CD4-positive, alpha-beta T cell treated with Interferon alpha-2 for 1 hour (primary cell): ENCODE data around the gene LARGE1.
"Not testable (repeated sequence)": the region's sequence is repeated elsewhere in the genome, so short reads cannot be mapped to it uniquely, and the experiment has no call there.

ENCODE experiments used
- DNase-seq, 2 donors: peaks; one replicate each; pipeline ENCODE4 v3.0.0-alpha.2; 2020 to 2022

LARGE1 gene

DNA sequence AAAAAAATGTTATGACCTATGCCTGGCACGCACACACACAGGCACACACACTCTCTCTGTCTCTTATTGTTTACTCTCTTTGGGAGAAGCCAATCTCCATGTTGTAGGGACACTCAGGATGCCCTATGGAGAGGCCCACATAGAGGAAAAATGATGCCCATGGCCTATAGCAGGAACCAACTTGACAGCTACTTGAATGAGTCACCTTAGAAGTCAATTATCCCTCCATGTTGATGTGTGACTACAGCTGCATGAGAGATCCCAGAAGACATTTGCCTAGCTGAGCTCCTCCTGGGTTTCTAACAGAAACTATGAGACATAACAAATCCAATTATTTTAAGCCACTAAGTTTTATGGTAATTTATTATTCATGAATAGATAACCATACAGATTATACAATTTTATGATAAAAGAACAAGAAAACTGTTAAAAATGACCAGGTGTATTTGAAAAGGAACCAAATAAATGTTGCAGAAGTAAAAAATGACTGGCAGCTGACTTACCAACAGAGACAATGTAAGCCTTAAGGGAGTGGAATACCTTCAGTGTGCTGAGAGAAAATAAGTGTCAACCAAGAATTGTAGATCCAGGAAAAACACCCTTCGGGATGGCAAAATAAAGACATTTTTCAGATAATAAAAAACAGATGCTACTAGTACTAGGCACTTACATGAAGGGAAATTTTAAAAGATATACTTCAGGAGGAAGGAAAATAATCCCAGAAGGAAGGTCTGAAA lies 458.4 kb downstream of the LARGE1 start:
- DNase-seq = no peak

DNA sequence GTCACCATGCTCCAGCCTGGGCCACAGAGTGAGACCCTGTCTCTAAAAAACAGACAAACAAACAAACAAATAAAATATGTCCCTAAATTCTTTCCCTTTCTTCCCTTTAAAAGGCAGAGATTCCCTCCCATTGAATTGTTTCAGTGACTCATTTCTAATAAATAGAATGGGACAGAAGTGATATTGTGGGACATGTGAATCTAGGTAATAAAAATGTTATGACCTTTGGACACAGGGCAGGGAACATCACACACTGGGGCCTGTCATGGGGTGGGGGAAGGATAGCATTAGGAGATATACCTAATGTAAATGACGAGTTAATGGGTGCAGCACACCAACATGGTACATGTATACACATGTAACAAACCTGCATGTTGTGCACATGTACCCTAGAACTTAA lies 459.0 kb downstream of the LARGE1 start:
- not testable (repeated sequence) for DNase-seq

DNA sequence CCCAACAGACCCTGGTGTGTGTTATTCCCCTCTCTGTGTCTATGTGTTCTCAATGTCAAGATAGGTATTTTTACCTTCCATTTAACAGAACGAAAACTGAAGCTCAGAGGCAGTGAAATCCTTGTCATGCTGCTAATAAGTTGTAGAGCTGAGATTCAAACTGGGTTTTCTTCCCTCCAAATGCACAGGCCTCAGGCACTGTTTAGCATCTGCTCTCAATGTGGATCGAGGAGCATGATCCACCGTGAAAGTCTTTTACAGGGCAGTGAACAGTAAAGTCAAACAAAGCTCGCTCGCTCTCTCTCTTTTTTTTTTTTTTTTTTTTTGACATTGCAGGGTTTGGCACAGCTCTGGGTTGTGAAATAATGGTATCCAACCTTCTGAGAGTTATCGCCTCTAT lies 461.1 kb downstream of the LARGE1 start:
- no peak for DNase-seq

DNA sequence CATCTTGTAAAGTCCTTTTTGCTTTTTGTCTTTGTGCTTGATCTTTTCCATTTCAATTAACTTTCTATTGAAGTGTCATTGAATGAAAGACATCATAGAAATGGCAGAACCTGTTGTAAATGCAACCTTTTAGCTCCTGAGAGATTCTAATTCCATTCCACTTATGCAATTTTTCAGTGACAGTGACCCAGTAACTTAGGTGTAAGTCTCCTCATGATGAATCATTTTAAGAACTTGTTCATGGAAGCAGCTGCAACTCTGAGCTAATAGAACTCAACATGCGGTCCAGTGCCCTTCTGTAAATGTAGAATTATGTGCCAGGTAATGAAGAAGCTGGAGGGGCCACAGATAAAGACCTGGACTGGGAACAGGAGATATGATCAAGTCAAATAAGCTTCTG lies 463.8 kb downstream of the LARGE1 start:
- no peak for DNase-seq

DNA sequence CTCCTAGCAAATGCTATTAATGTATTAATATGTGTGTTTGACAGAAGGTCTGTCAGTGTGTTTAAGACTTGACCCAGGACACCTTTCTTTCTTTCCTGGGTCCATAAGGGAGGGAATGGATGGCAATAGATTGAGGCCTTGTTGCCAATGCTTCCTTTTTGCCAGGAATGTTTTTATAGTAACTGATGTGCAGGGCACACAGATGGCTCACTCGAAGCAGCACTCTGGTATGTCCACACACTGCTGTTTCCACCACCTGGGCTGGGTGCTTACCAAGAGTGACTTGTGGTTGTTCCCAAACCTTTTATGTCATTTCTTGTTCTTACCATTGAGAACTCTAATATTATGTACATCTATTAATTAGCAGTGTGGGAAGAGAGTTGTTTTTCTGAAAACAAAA lies 465.2 kb downstream of the LARGE1 start:
- DNase-seq = no peak

DNA sequence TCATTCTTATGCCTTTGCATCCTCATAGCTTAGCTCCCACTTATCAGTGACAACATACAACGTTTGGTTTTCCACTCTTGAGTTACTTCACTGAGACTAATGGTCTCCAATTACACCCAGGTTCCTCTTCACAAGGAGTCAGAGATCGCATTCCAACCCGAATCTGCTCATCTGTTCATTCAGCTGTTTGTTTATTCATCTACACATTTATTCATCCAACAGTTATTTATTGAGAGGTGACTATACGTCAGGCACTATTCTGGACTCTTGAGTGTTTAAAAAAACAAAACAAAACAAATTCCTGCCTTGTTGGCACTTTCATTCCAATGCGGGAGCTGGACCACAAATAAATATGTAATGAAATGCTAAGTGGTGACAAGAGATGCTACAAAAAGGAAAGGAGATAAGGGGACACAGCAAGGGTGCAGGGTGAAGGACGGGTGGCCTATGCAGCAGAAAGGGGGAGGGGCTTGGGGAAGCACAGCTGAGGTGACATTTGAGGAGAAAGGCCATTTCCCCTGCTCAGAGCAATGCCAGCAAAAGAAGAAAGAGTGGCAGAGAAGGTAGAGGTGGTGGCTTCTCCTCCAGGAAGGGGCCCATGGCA lies 468.3 kb downstream of the LARGE1 start:
- no peak for DNase-seq

DNA sequence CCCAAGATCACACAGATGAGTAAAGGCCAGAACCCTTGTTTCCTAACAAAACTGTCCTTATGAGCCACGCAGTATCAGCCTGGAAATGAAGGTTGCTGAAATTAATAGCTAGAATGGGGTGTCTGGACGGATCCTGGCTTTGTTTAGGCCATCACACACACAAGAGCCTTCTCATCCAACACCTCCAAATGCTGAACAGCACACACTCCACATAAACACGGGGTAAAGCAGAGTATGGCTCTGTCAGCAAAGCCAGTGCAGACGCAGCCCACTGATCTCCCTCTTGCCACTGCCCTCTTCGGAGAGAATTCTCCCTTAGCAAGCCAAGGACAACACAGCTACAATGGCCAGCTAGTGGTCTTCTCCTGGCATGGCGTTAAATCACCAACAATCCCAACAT lies 469.5 kb downstream of the LARGE1 start:
- DNase-seq = no peak

DNA sequence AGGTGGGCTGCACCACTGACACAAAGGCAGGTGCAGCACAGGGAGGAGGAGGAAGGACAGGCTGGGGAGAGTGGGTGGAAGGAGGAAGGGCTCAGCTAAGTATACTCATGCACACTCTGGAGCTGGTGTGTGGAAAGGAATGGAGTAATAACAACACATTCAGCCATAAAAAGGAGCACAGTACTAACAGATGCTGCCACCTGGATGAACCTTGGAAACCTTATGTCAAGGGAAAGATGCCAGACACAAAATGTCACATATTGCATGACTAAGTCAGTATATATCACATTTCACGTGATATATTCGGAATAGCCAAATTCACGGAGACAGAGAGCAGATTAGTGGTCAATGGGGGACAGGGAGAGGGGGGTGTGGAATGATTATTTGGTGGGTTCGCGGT lies 472.5 kb downstream of the LARGE1 start:
- no peak for DNase-seq

DNA sequence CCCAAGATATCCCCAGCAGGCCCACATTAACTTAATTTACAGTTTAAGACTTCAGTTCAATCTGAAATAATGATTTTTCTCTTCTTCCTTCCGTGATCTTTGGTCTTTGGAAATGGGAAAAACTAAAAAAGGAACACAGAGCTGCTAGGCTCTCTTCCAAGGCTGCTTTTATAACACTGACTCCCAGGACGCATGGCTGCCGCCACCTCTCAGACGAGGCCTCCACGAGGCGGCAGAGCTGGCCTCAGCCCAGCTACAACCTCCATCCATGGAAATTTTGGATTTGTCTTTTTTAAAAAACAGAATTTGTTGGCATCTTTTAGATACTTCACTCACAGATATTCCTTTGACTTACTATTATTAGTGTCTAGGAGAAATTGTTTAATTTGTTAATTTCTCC lies 476.6 kb downstream of the LARGE1 start:
- DNase-seq = no peak

DNA sequence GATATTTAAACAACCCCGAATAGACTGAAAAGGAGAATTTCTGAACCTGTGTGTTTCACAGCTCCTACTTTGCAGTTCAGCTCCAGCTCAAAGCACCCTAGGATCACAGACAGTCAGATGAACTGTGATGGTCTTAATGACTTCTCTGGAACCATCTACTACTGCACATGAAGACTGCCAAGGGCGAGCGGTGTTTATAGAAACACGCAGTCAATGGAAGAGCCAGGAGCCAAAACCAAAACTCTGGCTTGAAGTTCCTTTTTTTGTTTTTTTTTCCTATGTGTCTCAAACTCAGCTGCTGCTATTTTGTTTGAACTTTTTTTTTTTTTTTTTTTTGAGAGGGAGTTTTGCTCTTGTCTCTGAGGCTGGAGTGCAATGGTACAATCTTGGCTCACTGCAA lies 479.5 kb downstream of the LARGE1 start:
- DNase-seq = no peak

DNA sequence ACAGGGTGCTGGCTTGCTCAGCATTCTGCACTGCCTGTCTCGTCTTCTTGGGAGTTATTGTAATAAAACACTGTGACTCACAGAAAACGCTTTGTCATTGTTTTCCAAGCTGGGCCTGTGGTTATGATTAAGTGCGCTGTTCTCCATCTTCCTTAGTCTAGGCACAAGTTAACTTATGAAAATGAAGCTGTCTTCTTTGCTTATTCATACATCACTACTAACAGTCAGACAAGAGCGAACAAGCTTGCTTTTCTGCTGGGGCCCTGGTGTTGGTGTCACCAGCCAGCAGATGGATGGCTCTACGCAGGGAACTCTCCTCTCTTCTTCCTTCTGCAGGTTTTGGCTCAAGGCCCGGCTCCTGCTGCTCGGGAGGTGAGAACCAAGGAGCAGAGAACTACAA lies 482.0 kb downstream of the LARGE1 start:
- DNase-seq = no peak

DNA sequence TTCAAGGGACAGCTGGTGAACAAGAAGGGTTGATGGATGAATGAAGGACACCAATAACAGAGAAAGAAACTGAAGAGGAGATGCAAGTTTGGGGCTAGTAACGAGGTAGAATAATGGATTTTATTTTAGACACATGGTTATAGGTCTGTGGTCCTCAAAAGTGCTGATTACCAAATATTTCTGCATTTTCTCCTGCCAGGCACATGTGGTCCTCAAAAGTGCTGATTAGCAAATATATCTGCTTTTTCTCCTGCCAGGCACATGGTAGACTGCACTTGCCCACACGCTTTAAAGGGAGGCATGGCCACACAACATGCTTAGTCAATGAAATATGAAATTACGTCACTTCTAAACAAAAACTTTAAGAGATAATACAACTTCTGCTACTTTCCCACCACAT lies 489.0 kb downstream of the LARGE1 start:
- no peak for DNase-seq

DNA sequence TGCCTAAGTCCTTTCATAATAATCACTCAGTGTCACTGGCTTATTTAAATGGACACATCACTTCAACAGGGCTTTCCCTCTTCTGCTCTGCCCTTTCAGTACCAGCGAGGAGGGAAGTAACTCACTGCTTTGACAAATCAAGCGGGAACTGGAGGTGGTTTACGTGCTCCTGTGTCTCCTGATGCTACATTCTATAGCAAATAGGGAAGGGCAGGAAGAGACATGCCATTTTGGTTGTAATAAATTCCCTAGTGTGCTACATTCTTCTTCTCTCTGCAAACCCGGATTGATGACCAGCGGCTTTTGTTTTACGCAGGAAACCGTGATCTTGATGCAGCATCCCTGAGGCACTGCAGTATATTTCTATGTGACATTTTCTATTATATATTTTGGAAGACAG lies 491.0 kb downstream of the LARGE1 start:
- no peak for DNase-seq

DNA sequence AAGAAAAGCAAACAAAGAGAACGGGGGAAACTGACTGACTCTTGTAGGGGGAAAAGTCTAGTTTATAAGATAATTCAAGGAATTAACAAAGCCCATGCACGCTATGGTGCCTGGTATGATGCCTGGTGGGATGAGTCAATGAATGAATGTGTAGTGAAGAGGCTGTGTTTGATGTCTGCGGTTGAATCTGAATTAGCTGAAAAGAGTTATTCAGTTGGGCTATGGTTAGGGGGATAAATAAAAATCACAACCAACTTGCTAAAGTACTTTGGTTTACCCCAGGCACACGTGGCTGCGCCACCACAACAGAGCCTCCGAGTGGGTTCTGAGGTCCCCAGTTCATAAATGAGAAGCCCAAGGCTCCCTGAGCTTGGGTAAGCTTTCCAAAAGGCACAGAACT lies 492.8 kb downstream of the LARGE1 start:
- no peak for DNase-seq

DNA sequence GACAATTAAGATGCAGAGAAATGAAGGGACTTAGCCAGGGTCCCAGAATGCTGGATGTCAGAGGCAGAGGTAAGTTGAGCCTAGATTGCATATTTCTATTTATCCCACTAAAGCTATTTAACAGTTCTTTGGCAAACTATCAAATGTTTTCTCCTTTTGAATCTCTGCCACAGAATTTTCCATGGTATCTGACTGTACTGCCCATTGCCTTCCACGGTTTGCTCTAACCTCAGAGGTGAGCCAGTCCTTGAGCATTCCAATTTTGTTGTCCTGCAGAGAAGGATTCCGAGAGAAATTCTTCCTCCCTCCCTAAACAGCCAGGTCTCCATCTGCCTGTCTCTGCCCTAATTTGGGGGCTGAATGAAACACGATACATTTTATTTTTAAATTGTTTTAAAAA lies 493.8 kb downstream of the LARGE1 start:
- no peak for DNase-seq

DNA sequence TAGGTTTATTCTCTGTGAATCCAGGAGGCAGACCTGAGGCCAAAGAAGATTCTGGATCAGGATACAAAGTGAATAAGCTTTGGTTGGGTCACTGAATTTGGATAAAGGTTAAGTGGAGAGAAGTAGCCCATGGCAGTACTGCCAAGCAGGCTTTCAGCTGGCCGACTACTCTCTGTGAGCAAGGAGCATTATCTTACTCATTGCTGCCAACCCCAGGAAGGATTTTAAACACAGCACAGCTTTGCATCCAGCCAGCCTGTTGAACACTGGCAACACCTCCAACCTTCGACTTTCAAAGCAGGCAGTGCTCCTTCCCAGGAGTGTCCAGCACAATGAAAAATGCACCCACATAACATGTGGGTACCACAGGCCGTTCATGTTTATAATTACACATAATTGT lies 498.4 kb downstream of the LARGE1 start:
- no peak for DNase-seq

DNA sequence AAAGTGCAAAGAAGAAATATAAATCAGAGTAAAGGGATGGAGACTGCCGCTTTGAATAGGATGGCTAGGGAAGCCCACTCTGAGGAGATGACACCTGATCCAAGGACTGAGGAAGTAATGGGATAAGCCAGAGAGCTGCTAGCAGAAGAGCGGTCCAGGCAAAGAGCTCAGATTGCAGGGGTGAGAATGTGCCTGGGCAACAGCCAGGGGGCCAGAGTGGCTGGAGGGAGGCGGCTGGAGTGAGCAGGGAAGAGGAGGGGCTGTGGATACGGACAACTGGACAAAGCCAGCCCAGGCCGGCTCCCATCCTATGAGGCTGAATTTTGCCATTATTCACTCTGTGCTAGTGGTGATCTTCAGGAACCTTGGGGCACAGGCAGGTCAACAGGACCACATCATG lies 501.8 kb downstream of the LARGE1 start:
- DNase-seq = no peak

DNA sequence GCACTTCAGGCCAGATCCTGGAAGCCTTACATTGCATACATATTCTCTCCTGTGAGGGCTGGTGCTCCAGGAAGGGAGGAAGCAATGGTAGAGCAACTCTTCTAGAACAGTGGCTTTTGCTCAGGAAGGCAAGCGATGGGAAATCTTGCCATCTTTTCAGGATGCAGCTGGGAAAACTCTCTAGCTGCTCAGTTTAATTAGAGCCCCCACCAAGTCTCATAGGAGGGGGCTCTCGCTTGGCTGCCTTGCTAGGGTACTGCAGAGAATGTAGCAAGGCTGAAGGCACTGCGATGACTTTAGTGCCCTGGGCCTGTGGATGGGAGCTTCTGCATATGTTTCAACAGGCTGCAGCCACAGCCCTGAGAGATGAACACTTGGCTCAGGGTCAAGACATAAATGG lies 504.9 kb downstream of the LARGE1 start:
- no peak for DNase-seq

DNA sequence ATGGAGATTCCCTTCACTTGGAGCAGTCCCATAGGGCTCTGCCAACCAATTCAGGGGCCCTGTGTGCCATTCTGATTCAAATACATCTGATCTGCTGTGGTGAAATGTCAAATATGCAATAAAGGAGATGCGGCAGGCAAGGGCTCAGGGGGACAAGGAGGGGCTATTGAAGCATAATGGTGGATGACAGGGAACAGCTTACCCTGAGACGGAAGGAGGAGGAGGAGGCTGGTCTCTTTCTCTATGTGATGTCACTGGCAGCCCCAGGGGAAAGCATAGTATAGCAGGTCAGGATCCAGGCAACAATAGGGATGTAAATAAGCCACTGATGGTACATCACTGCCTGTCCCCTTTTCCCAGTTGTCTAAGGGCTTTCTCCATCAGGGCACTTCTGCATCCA lies 511.2 kb downstream of the LARGE1 start:
- no peak for DNase-seq

DNA sequence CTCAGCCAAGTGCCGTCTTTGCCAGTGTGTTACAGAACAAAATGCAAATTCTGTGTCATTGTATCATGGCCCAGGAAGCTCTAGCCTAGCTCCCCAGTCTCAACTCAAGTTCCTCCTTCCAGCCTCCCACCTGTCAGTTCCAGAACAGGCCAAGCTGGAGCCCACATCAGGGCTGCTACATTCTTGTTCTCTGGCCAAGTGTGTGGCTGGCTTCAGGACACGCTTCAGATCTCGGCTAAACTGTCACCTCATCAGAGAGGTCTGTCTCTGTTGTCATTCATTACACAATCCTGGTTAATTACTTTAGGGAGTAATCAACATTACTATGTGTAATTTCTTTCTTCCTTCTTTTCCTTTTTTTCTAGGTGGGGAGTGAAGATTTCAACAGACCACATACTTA lies 515.1 kb downstream of the LARGE1 start:
- no peak for DNase-seq

DNA sequence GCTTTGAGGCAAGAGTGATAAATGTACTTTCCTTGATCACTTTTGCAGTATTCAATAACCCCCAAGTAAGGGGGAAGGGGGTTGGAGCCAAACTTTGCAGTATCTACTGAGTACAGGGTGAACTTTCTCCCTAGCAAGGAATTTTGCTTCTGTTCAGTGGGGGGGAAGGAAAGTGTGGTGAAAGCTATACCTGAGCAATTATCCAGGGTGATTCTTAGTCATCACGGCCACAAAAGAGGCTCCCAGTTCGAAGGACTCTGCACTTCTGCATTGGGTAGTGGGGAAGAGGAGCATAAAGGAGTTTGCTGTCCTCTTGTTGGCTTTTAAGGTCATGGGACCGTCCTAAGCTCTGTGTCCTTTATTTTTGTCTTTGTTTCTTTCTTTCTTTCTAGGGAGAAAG lies 515.6 kb downstream of the LARGE1 start:
- no peak for DNase-seq

DNA sequence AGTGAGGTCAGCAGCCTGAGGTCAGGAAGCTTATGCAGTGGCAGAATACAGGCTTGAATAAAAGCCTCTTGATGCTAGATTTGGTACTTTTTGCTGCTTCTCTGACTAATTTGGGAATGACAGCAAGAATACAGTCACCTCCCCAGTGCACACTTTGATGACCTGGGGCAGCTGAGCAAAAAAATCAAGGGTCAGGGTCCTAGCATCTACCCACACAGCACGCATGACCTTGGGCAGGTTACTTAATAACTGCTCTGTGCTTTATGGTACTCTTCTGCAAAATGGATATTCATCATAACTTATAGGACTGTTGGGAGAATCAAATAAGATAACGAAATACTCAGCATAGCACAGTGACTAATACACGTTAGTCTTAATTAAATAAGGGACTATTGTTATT lies 518.0 kb downstream of the LARGE1 start:
- DNase-seq = no peak

DNA sequence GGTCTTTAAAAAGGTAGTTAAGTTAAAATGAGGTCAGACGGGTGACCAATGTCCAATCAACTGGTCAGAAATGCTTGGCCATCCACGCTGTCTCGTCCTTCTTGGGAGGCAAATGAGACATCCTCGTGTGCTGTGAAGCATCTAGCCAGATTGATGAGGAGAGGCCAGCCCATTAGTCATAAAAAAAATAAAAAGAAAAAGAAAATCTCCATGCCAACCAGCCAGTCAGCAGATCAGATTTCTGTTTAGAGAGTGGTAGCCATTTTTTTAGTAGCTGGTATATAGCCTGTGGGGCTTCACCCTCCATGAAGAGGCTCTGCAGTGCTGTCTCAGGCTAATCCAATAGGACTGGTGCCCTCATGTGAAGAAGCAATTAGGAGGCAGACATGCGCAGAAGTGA lies 519.0 kb downstream of the LARGE1 start:
- no peak for DNase-seq

DNA sequence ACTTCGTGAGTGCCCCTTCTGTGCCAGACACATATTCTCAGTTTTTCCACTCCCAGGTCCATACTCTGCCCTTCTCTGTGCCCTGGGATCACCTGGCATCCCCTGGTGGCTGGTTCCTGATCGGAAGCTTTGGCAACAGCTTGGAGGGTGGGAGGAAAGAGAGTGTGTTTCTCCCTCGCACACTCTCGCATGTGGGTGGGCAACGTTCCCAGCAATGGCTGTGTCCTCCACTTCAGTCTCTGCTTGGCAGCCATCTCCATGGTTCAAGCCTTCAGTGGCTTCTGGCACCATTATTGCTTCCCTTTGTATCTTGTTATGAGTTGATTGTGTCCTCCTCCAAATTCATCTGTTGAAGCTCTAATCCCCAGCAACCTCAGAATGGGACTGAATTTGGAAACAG lies 519.4 kb downstream of the LARGE1 start:
- no peak for DNase-seq
